HepG2 (cell line): Measurements from ENCODE around the gene PLCG1. TPM values are rescaled to one million over a fixed set of nuclear protein-coding genes. Genes with fewer than 3 reads are reported as not detected.

ENCODE experiments used
- ATAC-seq: fragments of 200-7000 bp; cut with Tn5 transposase; 3 replicates; pipeline ENCODE4 v1.9.1; 2020; ENCODE audit warnings: mild to moderate bottlenecking, moderate library complexity
- BruUV-seq: library from RNA; stranded (reverse); fragments of 400-500 nt; replicated peaks from 2 replicates; lab custom pipeline; 2021; lab: Mats Ljungman, UMichigan
- CTCF ChIA-PET: fragments of 300-600 bp; formaldehyde crosslinking; extraction: SDS; loops from one replicate; lab custom pipeline; 2021; ENCODE audit warnings: low total read pairs, inconsistent platforms, low intra/inter-chr PET ratio; lab: Yijun Ruan, JAX
- POLR2A ChIA-PET: fragments of 350-600 bp; sonication (Branson Sonifier 250); formaldehyde crosslinking; loops from one replicate; lab custom pipeline; 2020; ENCODE audit warnings: antibody characterized with exemption, inconsistent platforms; lab: Yijun Ruan, JAX
- DNase-seq: peaks from one replicate; pipeline ENCODE4 v3.0.0-alpha.2; 2015; ENCODE audit warnings: low spot score
- FAIRE-seq: peaks from 3 replicates; lab custom pipeline; 2011; peaks lifted over from hg19 to GRCh38; lab: Jason Lieb, UNC
- H2AFZ ChIP-seq: one replicate; pipeline ENCODE4 v1.6.1; 2011; ENCODE audit warnings: low read length, inconsistent platforms
- H3K27ac ChIP-seq: fragments of 300-600 bp; 3 replicates; pipeline ENCODE4 v1.8.0; 2011; ENCODE audit warnings: mixed run types, mild to moderate bottlenecking, mixed read lengths, low read length, inconsistent platforms; ENCODE audit not compliant: insufficient read depth; ENCODE audit errors: extremely low read length
- H3K27me3 ChIP-seq, 2 experiments: fragments of 200-600 bp in 1 of 2; 2 replicates in 1 of 2; 3 replicates in 1 of 2; pipeline versions ENCODE4 v1.6.0 to v1.8.0; 2011; ENCODE audit warnings: low read length in 2 of 2, mild to moderate bottlenecking in 2 of 2, moderate library complexity in 2 of 2, inconsistent platforms in 1 of 2; ENCODE audit not compliant: insufficient read depth in 2 of 2, control insufficient read depth in 1 of 2
- H3K36me3 ChIP-seq, 2 experiments: fragments of 200-600 bp in 1 of 2; replicated peaks in 1 of 2; 2 replicates in 1 of 2; 3 replicates in 1 of 2; pipeline versions ENCODE4 v1.5.1 to v1.8.0; 2011; ENCODE audit warnings: low read length in 2 of 2, inconsistent platforms in 1 of 2; ENCODE audit not compliant: insufficient read depth in 2 of 2, control insufficient read depth in 1 of 2
- H3K4me1 ChIP-seq: 2 replicates; pipeline ENCODE4 v1.5.1; 2012; ENCODE audit warnings: low read length, inconsistent platforms; ENCODE audit not compliant: insufficient read depth
- H3K4me2 ChIP-seq: 2 replicates; pipeline ENCODE4 v1.6.0; 2011; ENCODE audit warnings: low read depth, low read length, inconsistent platforms
- H3K4me3 ChIP-seq, 3 experiments: fragments of 200-600 bp in 1 of 3; sonication (generic), shearing (Covaris generic) in 1 of 3; replicated peaks in 1 of 3; 2 replicates each; pipeline ENCODE4 v1.5.1; 2011 to 2016; ENCODE audit warnings: low read length in 3 of 3, inconsistent platforms in 2 of 3, low read depth in 2 of 3, mild to moderate bottlenecking in 2 of 3, control low read depth in 1 of 3, mixed read lengths in 1 of 3; ENCODE audit not compliant: insufficient read depth in 1 of 3
- H3K79me2 ChIP-seq: one replicate; pipeline ENCODE4 v1.6.1; 2011; ENCODE audit warnings: low read length, inconsistent platforms; ENCODE audit not compliant: insufficient read depth
- H3K9ac ChIP-seq: 2 replicates; pipeline ENCODE4 v1.6.0; 2011; ENCODE audit warnings: mild to moderate bottlenecking, low read depth, low read length, inconsistent platforms; ENCODE audit not compliant: insufficient read depth
- H3K9me3 ChIP-seq: 2 replicates; pipeline ENCODE4 v1.5.1; 2012; ENCODE audit warnings: mild to moderate bottlenecking, low read length
- H4K20me1 ChIP-seq: 2 replicates; pipeline ENCODE4 v1.6.0; 2011; ENCODE audit warnings: inconsistent platforms, mild to moderate bottlenecking, low read length, moderate library complexity; ENCODE audit not compliant: insufficient read depth
- ELF4 ChIP-seq: sonication (generic); formaldehyde crosslinking; IDR thresholded peaks from 2 replicates; pipeline ENCODE4 v1.5.0; 2020; ENCODE audit warnings: missing genetic modification reagents, mild to moderate bottlenecking, moderate library complexity, borderline replicate concordance
- GFI1 ChIP-seq: sonication (generic); formaldehyde crosslinking; IDR thresholded peaks from 2 replicates; pipeline ENCODE4 v1.5.0; 2020; ENCODE audit warnings: missing genetic modification reagents, mild to moderate bottlenecking, borderline replicate concordance
- HDAC2 ChIP-seq: sonication (generic); formaldehyde crosslinking; IDR thresholded peaks from 2 replicates; pipeline ENCODE4 v1.4.0; 2020; ENCODE audit warnings: missing genetic modification reagents
- HES4 ChIP-seq: sonication (generic); formaldehyde crosslinking; IDR thresholded peaks from 2 replicates; pipeline ENCODE4 v1.9.0; 2021; ENCODE audit warnings: mild to moderate bottlenecking, missing genetic modification reagents, borderline replicate concordance
- HNRNPL ChIP-seq: fragments of 200-400 bp; formaldehyde crosslinking; IDR thresholded peaks from 2 replicates; pipeline ENCODE4 v1.6.1; 2017; ENCODE audit warnings: mild to moderate bottlenecking, low read depth, low read length
- PAWR ChIP-seq: sonication (generic); formaldehyde crosslinking; IDR thresholded peaks from 2 replicates; pipeline ENCODE4 v1.4.0; 2020; ENCODE audit warnings: missing genetic modification reagents, mild to moderate bottlenecking, borderline replicate concordance
- SNAPC4 ChIP-seq: sonication (generic); formaldehyde crosslinking; IDR thresholded peaks from 2 replicates; pipeline ENCODE4 v1.4.0; 2020; ENCODE audit warnings: mild to moderate bottlenecking, missing genetic modification reagents
- ZFP36L1 ChIP-seq: sonication (generic); formaldehyde crosslinking; IDR thresholded peaks from 2 replicates; pipeline ENCODE4 v1.8.0; 2022; ENCODE audit warnings: mild to moderate bottlenecking, missing genetic modification reagents, moderate library complexity
- ZNF121 ChIP-seq: sonication (generic); formaldehyde crosslinking; IDR thresholded peaks from 2 replicates; pipeline ENCODE4 v1.5.0; 2020; ENCODE audit warnings: mild to moderate bottlenecking, missing genetic modification reagents
- ZNF33A ChIP-seq: sonication (generic); formaldehyde crosslinking; IDR thresholded peaks from 2 replicates; pipeline ENCODE4 v1.5.1; 2020; ENCODE audit warnings: missing genetic modification reagents, mild to moderate bottlenecking, moderate library complexity, borderline replicate concordance
- ZNF530 ChIP-seq: sonication (generic); formaldehyde crosslinking; IDR thresholded peaks from 2 replicates; pipeline ENCODE4 v1.5.0; 2020; ENCODE audit warnings: low read depth, mild to moderate bottlenecking, missing genetic modification reagents
- ZNF776 ChIP-seq: sonication (generic); formaldehyde crosslinking; IDR thresholded peaks from 2 replicates; pipeline ENCODE4 v1.4.0; 2020; ENCODE audit warnings: mild to moderate bottlenecking, missing genetic modification reagents
- ZSCAN12 ChIP-seq: sonication (generic); formaldehyde crosslinking; IDR thresholded peaks from 2 replicates; pipeline ENCODE4 v1.9.0; 2021; ENCODE audit warnings: mild to moderate bottlenecking, missing genetic modification reagents
- ZUFSP ChIP-seq: sonication (generic); formaldehyde crosslinking; IDR thresholded peaks from 2 replicates; pipeline ENCODE4 v1.9.0; 2021; ENCODE audit warnings: missing genetic modification reagents, mild to moderate bottlenecking, borderline replicate concordance
- WGBS: methylation state at CpG from one replicate; pipeline ENCODE4 v1.1.6; 2017; ENCODE audit warnings: low lambda C conversion rate; 5-methylcytosine and 5-hydroxymethylcytosine counted together
- in situ Hi-C: cut with HindIII; loops from 2 replicates; pipeline ENCODE4 v1.10.0; 2017; ENCODE audit warnings: low pct_unique_long_range_greater_than_20kb; ENCODE audit not compliant: extremely low pct_ligation_motif_present
- intact Hi-C: fragments of 100-400 bp; cut with micrococcal nuclease; formaldehyde crosslinking; loops from one replicate; pipeline ENCODE4 v1.10.0; 2022; ENCODE audit not compliant: unreplicated experiment
- polyA plus RNA-seq, 8 experiments: library from polyadenylated mRNA; depleted of rRNA in 3 of 8; stranded (reverse) in 7 of 8; unstranded in 1 of 8; fragments of >200 nt; fragmentation: Illumina TruSeq in 4 of 8; extraction: Trizol in 4 of 8; gene quantifications; 2 replicates each; pipeline versions ENCODE4 v1.2.1 to v1.2.3, GENCODE V29; 2011 to 2016; ENCODE audit warnings: low read depth in 4 of 8, missing spikeins in 1 of 8, mixed read lengths in 1 of 8; ENCODE audit not compliant: insufficient read depth in 1 of 8
- total RNA-seq, 5 experiments: library from RNA; depleted of rRNA; stranded (reverse); fragments of >200 nt; fragmentation: Illumina TruSeq; extraction: Trizol; gene quantifications; 2 replicates each; pipeline ENCODE4 v1.2.3, GENCODE V29; 2016; ENCODE audit warnings: low read depth in 1 of 5
- TF ChIP-seq, protein P1 (sequence below): sonication (generic); formaldehyde crosslinking; IDR thresholded peaks from 2 replicates; pipeline ENCODE4 v1.9.0; 2021; ENCODE audit warnings: missing genetic modification reagents, borderline replicate concordance

The PLCG1 gene
- total and polyA plus RNA-seq, 2 of the 13 experiments (the other 11 are each of a cell fraction or from before 2014, with no cell fraction given) = 85.3 to 158 TPM

- H3K4me3 ChIP-seq = no peak overlapping the region
- H4K20me1 ChIP-seq = peaks cover 15% of the 10 kb centered on the region; the same call in 1 of the 2 replicates
- ChIA-PET CTCF (no interaction called here), POLR2A (no interaction called here)
- H3K9me3 ChIP-seq = no peaks in the 10 kb centered on the region
- WGBS = 89% methylated on average over 1 of the region's 1 CpG
- DNase-seq (no peak), FAIRE-seq (no peak), ATAC-seq (peak; percentile 5; the same call in 1 of the 3 replicates)
- H2AFZ ChIP-seq = no peak overlapping the region
- H3K27me3 ChIP-seq = no peaks in the 10 kb centered on the region
- H3K9ac ChIP-seq = no peak overlapping the region
- intact Hi-C loops = no loop called here
- H3K79me2 ChIP-seq = peaks cover 21% of the 10 kb centered on the region
- H3K27ac ChIP-seq = no peak overlapping the region
- in situ Hi-C loops = no loop called here
- no TSS peak for BruUV-seq
- H3K4me2 ChIP-seq = no peak overlapping the region
- H3K36me3 ChIP-seq = peaks cover 64 to 85% of the 10 kb centered on the region in 2 experiments
- peaks cover 7% of the 10 kb centered on the region; the same call in 1 of the 2 replicates for H3K4me1 ChIP-seq
- TF ChIP-seq GFI1 (no peak), ZNF776 (CRISPR knock-in tag) (no peak), ELF4 (CRISPR knock-in tag) (no peak), ZNF530 (no peak), HNRNPL (0 out of 2 replicates have a peak, but pooled peaks have one; percentile 26), ZNF121 (CRISPR knock-in tag) (no peak), ZUFSP (CRISPR knock-in tag) (no peak), ZFP36L1 (no peak), ZSCAN12 (no peak), HES4 (CRISPR knock-in tag) (no peak), PAWR (no peak), SNAPC4 (CRISPR knock-in tag) (no peak), ZNF33A (CRISPR knock-in tag) (no peak), HDAC2 (CRISPR knock-in tag) (no peak)
- TF ChIP-seq, protein P1, sequence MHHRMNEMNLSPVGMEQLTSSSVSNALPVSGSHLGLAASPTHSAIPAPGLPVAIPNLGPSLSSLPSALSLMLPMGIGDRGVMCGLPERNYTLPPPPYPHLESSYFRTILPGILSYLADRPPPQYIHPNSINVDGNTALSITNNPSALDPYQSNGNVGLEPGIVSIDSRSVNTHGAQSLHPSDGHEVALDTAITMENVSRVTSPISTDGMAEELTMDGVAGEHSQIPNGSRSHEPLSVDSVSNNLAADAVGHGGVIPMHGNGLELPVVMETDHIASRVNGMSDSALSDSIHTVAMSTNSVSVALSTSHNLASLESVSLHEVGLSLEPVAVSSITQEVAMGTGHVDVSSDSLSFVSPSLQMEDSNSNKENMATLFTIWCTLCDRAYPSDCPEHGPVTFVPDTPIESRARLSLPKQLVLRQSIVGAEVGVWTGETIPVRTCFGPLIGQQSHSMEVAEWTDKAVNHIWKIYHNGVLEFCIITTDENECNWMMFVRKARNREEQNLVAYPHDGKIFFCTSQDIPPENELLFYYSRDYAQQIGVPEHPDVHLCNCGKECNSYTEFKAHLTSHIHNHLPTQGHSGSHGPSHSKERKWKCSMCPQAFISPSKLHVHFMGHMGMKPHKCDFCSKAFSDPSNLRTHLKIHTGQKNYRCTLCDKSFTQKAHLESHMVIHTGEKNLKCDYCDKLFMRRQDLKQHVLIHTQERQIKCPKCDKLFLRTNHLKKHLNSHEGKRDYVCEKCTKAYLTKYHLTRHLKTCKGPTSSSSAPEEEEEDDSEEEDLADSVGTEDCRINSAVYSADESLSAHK (CRISPR knock-in tag) = no peak
Measured at GRCh38 chr20:41161886-41162285, 24.5 kb downstream of the PLCG1 start.
